ENCODE data around the gene STT3B. TPM values are rescaled to one million over a fixed set of nuclear protein-coding genes. Genes with fewer than 3 reads are reported as not detected.

STT3B gene
- polyA plus RNA-seq, 1 donor: 95.4 TPM

GRCh38 chr3:31551646-31552045, 18.9 kb downstream of the STT3B start:
- no peak for DNase-seq (ENCODE audit: low read depth)

GRCh38 chr3:31552103-31552502, 19.4 kb downstream of the STT3B start:
- DNase-seq (ENCODE audit: low read depth): no peak

- no peak for DNase-seq (ENCODE audit: low read depth)
Measured at GRCh38 chr3:31553258-31553657, 20.5 kb downstream of the STT3B start.

GRCh38 chr3:31555204-31555603, 22.5 kb downstream of the STT3B start:
- DNase-seq (ENCODE audit: low read depth): no peak

- DNase-seq (ENCODE audit: low read depth): no peak
Measured at GRCh38 chr3:31559872-31560534, 27.3 kb downstream of the STT3B start.

GRCh38 chr3:31561891-31562290, 29.2 kb downstream of the STT3B start:
- no peak for DNase-seq (ENCODE audit: low read depth)

DNA sequence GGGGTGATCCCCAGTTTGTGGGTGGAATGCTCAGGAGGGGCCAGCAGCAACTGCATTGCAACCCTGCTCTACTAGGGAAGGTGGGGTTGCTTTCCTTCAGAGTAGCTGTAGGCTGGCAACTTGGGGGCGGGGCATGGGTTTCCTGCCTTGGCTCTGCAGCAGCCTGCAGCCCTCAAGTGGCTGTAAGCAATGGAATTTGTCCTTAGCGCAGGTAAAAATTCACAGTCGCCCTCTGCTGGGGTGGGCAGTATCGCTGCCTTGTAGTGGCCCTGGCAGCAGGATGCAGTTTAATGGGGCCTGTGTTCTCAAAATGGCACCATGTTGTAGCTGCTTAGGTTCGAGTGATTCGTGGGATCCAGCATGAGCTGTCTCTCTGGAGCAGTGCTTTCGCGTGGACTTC, 29.8 kb downstream of the STT3B start:
- no peak for DNase-seq (ENCODE audit: low read depth)

DNA sequence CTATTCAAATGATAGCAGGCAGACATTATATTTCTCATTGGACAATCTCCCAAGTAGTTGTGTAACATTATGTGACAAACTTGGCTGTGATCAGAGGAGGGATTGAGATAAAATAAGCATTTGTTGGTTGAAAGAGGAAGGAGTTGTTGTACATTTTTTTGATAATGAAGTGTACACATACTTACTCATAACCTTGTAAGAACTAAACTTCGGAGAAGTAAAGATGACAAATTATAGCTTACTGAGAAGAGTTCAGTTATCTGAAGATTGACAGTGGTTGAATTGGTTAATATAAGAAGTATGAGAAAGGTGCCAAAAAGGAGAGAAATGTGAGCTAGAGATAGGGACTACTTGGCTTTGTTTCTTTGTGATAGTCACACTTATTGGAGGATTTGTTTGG, 32.6 kb downstream of the STT3B start:
- no peak for DNase-seq (ENCODE audit: low read depth)

- DNase-seq (ENCODE audit: low read depth): no peak
Measured at GRCh38 chr3:31567036-31567435, 34.3 kb downstream of the STT3B start.

GRCh38 chr3:31568649-31569048, 35.9 kb downstream of the STT3B start:
- no peak for DNase-seq (ENCODE audit: low read depth)

DNA sequence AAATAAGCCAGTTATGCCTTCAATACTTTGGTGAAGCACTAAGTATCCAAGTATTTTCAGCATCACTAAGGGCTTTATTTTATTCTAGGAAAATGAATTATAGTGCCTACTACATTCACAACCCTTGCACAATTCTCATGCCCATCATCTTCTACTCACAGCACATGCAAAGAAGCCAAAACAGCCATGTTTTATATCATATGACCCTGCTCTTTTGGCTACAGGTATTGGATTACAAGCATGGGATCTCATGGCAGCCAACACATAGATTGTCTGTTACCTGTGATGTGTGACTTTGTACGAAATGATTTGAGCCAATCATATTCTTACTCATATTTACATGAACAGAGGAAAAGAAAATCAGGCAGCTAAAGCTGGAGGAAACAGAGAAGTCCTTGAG, 38.6 kb downstream of the STT3B start:
- DNase-seq (ENCODE audit: low read depth): no peak

GRCh38 chr3:31572236-31573004, 39.7 kb downstream of the STT3B start:
- DNase-seq (ENCODE audit: low read depth): no peak

- DNase-seq (ENCODE audit: low read depth): no peak
Measured at GRCh38 chr3:31573036-31573779, 40.5 kb downstream of the STT3B start.

DNA sequence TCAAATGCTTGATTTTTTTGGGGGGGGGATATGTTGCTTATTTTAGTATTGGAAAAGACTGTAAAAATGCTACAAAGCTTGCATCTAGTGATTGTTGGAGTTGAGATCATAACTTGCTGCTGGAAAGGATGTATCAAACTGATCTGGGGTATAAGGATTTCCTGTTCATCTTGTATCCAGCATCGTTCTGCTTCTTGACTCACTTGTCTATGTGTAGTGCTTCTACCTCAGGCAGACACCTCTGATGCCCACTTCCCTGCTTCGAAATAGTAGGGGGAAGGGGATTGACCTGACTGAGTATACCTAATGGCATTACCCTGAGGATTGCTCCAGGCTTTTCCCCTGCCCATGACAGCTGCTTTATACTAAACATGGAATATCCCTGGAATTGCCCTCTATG, 42.7 kb downstream of the STT3B start:
- DNase-seq (ENCODE audit: low read depth): no peak

GRCh38 chr3:31576521-31576920, 43.8 kb downstream of the STT3B start:
- DNase-seq (ENCODE audit: low read depth): no peak

GRCh38 chr3:31577232-31577631, 44.5 kb downstream of the STT3B start:
- no peak for DNase-seq (ENCODE audit: low read depth)

DNA sequence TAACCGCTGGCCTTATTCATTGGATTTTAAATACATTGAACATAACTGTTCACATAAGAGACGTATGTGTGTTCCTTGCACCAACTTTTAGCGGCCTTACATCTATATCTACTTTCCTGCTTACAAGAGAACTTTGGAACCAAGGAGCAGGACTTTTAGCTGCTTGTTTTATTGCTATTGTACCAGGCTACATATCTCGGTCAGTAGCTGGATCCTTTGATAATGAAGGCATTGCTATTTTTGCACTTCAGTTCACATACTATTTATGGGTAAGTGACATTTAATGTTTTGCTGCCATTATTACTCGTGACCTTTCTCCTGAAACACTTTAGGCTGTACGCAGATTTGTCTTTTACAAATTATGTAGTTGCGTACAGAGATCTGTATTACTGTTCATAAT, 47.1 kb downstream of the STT3B start:
- DNase-seq (ENCODE audit: low read depth): no peak

DNA sequence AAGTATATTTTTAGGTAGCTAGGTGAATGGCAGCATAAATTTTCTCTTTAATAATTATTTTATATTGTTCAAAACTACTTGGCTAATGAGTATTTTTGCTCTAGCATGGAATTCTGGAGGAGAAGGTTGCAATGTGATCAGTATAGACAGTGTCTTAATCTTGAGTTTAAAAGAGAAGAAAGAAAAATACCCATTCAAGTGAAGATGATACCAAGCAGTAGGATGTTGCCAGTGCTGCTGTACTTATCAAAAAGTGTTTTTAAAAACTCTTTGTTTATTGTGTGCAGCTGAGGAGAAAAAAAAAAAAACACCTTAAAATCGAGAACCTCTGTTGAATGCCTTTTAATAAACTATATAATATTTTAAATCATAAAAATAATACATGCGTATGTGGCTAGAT, 47.9 kb downstream of the STT3B start:
- no peak for DNase-seq (ENCODE audit: low read depth)

- DNase-seq (ENCODE audit: low read depth): no peak
Measured at GRCh38 chr3:31581660-31582059, 48.9 kb downstream of the STT3B start.

DNA sequence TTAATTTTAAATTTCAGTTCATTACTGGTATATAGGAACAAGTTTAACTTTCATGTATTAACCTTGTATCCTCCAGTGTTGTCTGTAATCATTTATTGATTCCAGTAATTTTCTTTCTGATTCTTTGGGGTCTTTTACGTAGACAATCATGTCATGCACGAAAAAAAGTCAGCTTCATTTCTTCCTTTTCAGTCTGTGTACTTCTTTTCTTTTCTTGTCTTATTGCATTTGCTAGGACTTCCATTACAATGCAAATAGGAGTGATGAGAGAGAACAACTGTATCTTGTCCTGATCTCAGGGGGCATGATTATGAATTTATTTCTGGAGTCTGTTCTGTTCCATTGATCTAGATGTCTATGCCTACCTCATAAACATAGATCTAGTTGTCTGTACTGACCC, 56.5 kb downstream of the STT3B start:
- no peak for DNase-seq (ENCODE audit: low read depth)

DNA sequence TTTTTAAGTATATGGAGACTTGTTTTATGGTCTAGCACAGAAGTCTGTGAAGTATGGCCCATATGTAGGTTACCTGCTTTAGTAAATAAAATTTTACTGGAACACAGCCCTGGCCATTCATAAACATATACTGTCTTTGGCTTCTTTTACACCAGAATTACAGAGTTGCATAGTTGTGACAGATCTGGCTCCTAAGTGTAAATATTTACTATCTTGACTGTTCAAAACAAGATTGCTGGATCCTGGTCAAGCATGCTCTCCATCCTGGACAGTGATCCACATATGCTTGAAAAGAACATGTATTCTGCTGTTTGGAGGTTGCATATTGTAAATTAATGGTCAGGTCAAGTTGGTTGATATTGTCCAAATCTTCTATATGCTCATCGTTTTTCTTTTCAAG, 57.9 kb downstream of the STT3B start:
- DNase-seq (ENCODE audit: low read depth): no peak

GRCh38 chr3:31592764-31593163, 60.0 kb downstream of the STT3B start:
- DNase-seq (ENCODE audit: low read depth): no peak

DNA sequence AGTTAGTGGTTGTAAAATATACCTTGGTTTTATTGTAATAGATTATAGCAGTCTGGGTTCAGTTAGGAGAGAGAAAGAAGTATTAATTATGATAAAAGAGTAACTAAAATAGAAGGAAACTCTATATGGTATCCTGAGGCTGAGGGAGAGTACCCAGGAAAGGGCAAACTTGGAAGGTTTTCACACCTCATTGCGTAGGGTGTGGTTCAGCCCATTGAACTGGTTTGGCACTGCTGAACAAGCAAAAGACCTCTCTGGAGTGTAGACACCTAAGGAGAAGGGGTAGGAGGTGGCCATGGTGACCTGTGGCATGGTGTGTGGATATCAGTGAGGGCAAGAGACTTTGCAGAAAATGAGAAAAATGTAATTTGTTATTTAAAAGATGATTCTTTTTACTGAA, 63.5 kb downstream of the STT3B start:
- DNase-seq (ENCODE audit: low read depth): no peak
